GM19239 (cell line): ENCODE data around the gene TDRD10.
"Not testable (repeated sequence)": the region's sequence is repeated elsewhere in the genome, so short reads cannot be mapped to it uniquely, and the experiment has no call there.

Experiments
- DNase-seq: peaks from one replicate; pipeline ENCODE4 v3.0.0; 2011; ENCODE audit warnings: low spot score; ENCODE audit not compliant: insufficient read length
- FAIRE-seq: peaks from 2 replicates; lab custom pipeline; 2011; peaks lifted over from hg19 to GRCh38; lab: Jason Lieb, UNC

TDRD10 gene

DNA sequence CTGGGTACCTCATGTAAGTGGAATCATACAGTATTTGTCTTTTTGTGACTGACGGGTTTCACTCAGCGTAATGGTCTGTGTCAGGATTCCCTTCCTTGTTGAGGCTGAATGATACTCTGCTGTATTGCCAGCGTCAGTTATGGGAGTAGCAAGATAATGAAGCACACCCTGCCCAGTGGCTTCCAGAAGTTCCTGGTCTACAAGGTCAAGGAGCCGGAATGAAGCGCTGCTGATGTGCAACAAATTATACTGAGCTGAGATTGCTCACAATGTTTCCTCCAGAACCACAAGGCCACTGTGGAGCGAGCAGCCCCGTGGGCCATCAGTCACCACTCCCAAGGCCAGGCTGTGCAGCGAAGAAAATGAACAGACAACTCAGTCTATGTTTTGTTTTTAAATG, 24.0 kb upstream of the TDRD10 start:
- DNase-seq (no peak), FAIRE-seq (no peak)

- no peak for FAIRE-seq
Measured at GRCh38 chr1:154478639-154479038, 23.4 kb upstream of the TDRD10 start.

DNA sequence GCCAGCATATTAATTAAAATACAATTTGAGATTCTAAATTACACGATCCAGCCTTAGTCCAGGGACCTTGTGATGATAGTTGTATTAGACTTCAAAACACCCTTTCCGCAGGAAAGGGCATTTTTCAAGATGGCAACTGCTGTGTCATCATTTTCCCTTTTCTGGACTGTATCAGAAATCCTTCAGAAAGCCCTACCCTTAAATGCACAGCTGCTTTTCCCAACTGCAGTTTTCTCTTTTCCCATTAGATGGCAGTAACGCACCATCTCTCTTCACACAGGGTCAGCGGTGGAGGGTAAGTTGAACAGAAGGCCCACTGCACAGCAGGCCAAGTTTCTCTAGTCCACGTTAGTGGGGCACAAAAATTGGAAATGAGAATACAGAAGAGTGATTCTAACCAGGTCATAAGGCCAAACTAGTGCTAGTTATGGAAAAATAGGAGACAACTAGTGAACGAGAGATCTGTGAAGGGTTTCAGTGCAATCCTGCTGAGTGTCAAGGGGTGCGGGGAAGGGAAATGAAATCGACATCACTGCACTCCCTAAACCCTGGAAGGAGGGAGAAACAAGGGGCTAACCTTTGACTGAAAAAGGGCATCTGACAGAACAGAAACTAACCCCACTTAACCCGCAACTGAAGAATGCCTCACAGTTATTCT, 22.1 kb upstream of the TDRD10 start:
- DNase-seq: peak; percentile 71

More at GRCh38 chr1:154478639-154479038, 23.4 kb upstream of the TDRD10 start:
- no peak for DNase-seq

GRCh38 chr1:154481053-154481452, 21.0 kb upstream of the TDRD10 start:
- FAIRE-seq (no peak), DNase-seq (no peak)

More for the DNA sequence above, 22.1 kb upstream of the TDRD10 start:
- FAIRE-seq: peak; percentile 78

DNA sequence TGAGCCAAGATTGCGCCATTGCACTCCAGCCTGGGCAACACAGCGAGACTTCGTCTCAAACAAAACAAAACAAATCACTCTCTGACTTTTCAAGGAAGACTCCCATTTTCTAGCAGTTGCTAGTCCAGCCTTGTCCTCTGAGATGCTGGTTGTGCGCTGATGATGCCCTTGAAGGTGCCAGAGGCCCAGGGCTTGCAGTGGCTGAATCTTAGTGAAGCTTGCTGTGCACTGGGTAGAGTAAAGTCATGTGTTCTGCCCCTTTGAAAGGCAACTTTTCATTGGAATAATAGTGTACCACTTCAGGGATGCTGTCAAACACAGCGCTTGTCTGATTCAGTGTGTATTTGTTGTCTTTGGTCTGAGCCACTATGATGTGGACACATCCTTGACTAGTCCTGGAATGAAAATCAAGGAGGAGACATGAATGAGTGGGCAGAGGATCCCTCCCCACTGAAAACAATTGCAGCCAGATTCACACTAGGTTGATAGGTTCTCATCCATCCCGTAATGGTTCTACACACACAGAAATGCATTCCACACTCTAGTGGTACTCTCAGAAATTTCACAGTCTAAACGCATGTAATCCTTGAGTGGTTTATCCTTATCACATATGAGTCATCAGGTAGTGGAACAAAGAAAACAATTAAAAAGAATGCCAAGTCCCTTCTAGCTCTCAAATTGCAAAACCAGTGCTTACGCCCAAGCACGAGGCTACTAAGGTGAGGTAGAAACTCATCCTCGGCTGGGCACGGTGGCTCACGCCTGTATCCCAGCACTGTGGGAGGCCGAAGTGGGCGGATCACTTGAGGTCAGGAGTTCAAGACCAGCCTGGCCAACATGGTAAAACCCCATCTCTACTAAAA, 17.8 kb upstream of the TDRD10 start:
- FAIRE-seq: no peak
- DNase-seq: no peak

DNA sequence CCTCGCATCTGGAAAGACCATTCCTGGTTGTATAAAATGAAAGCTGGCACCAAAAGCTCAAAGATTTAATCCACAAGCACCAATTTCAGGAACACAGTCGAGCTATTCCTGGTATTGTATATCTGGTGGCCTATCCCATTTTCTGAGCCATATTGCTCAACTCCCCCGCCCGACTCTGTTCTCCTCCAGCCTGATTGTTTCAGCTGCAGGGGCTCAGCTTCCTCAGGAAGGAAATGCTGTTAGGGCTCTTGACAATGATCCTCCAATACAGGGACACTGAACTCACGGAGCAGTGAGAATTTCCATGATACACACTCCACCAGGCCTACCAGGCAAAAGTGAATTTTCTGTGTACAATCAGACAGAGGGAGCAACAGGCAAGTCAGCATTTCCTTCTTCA, 16.9 kb upstream of the TDRD10 start:
- DNase-seq (no peak), FAIRE-seq (no peak)

GRCh38 chr1:154485910-154486496, 16.0 kb upstream of the TDRD10 start:
- FAIRE-seq (no peak), DNase-seq (no peak)

GRCh38 chr1:154486756-154487155, 15.3 kb upstream of the TDRD10 start:
- not testable (repeated sequence) for FAIRE-seq, DNase-seq

DNA sequence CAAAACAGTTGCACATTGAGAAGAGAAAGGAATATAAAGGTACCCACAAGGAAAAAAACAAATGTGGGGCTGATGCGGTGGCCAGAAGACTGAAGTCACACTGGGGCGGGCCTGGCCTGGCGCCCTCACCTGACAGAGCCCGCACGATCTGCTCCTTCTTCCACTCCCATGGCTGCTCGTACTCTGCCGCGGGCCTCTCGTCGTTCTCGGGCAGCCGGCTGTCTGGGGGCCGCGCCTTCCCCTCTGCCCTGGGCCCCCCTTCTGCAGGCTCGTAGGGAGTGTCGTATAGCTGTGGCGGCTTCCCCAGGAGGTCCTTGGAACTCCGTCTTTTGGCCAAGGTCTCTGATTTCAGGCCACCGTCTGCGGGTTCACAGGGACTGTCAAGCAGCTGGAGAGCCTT, 13.1 kb upstream of the TDRD10 start:
- FAIRE-seq: no peak
- DNase-seq: no peak

DNA sequence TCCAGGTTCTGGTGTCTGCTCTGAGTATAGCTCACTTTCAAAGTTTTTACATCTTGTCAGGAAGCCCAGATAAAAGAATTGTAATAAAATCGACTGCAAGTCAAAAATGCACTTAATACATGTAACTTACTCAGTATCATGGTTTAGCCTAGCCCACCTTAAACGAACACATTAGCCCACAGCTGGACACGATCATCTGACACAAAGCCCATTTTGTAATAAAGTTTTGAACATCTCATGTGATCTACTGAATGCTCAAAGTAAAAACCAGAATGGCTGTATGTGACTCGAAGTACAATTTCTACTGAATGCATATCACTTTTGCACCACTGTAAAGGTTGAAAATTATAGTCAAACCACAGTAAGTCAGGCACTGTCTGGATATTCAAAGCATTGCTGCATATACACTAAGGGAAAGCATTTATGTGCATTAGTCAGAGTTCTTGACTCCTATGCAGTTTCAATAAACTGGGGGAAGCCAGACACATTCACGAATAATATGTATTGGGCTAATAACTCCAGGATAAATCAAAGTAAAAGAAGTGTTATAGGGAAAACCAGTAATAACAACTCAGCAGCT, 12.2 kb upstream of the TDRD10 start:
- FAIRE-seq: no peak
- no peak for DNase-seq

- DNase-seq: no peak
- FAIRE-seq: no peak
Measured at GRCh38 chr1:154490317-154490716, 11.7 kb upstream of the TDRD10 start.

DNA sequence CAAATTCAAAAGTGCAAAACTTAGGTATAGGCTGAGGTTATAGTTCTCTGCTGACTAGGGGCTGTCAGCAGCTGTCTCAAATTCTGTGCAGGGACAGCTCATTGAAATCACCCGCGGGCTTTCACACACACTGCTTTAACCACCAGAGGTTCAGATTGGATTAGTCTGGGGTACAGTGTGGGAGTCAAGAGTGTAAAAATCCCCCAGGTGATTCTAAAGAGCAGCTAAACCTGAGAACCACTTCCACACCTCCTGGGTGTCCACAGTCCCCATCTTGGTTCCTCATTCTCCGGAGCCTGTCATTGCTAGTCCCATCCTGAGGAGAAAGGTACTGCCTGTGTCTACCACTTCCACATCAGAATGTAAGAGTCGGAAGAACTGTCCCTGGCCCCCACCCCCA, 9.9 kb upstream of the TDRD10 start:
- FAIRE-seq (no peak), DNase-seq (no peak)

DNA sequence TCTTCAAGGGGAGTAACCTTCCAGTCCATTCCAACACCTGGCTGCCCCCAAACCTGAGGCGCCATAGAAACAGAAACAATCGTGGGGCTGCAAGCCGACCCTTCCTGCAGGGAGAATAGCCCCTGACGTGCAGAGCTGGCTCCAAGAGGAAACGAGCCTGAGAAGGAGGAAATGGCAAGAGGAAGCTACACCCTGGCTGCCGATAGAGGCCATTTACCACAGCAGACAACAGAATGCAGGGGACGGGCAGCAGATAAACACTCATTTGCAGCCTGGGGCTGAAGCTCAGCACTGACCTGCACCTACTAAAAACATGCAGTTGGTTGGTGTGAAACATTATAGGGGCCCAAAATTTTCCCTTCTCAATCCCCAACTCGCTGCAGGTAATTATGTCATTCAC, 8.7 kb upstream of the TDRD10 start:
- DNase-seq: no peak
- peak; percentile 80 for FAIRE-seq

GRCh38 chr1:154495496-154496273, 6.3 kb upstream of the TDRD10 start:
- FAIRE-seq (no peak), DNase-seq (no peak)

DNA sequence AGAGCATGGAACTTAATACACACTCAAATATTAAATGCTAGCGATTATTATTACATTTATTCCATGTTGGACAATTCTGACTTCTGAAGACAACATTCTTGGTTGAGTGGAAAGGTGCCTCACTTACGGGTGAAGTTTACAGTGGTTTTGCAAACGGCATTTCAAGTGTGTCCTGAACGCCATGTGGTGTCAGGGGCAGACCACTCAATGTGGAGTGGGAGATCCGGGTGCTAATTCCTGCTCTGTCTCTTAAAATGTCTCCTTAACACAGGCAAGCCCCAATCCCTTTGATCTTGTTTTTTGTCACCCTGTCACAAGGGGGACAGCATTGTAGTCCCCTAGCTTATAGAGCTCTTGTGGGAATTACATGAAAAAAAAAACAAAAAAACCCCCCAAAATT, 5.6 kb upstream of the TDRD10 start:
- FAIRE-seq (no peak), DNase-seq (no peak)

- DNase-seq (peak; percentile 48), FAIRE-seq (peak; percentile 72)
Measured at GRCh38 chr1:154497026-154497806, 4.8 kb upstream of the TDRD10 start.

- FAIRE-seq: no peak
- DNase-seq: no peak
Measured at GRCh38 chr1:154499446-154499845, 2.6 kb upstream of the TDRD10 start.

DNA sequence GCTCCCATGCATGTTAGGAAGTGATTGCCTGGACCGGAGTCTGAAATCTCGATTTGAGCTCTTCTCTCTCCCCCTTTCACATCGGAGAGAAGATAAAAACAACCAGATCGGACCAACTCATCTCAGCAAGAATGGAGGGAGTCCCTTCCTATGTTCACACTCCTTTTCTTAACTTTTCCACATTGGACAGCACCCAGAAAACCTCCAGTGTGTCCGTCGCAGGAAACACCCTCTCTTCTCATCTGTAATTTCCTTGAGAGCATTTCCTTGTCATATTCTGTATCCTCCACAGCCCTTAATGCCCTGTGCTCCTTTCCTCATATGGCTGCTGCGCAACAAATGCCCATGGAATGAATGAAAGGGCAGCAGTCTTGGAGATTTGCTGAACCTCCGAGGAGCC, 1.5 kb upstream of the TDRD10 start:
- FAIRE-seq (no peak), DNase-seq (no peak)

DNA sequence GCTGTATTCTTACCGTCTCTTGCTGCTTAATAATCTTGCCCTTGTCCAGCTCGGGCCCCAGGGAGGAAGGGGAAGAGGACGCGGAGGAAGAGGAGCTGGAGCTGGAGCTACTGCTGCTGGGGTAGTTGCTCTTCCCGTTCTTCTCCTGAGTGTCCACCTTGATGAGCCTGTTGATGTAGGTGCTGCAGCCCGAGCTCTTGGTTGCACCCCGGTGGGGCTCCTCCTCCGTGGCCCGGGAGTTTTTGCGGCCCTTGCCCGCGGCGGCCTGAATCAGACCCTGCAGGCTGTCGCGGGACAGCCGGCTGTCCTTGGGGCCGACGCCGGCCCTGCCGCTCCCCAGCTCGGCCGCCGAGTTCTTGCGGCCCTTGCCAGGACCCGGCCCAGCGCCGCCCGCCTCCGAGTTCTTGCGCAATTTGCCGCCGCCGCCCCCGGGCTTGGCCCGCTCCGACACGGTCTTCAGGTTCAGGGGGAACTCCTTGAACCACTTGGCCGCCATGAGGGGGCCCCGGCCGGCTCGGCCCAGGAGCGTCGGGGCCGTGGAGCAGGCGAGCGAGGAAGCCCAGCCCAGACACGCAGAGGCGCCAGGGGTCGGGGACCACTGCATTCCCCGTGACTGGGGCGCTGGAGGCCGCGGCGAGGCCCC, 475 bp upstream of the TDRD10 start:
- DNase-seq: no peak
- FAIRE-seq: no peak
